ENCODE results near the gene CLDN19.

CLDN19 gene, protein sequence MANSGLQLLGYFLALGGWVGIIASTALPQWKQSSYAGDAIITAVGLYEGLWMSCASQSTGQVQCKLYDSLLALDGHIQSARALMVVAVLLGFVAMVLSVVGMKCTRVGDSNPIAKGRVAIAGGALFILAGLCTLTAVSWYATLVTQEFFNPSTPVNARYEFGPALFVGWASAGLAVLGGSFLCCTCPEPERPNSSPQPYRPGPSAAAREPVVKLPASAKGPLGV

DNA sequence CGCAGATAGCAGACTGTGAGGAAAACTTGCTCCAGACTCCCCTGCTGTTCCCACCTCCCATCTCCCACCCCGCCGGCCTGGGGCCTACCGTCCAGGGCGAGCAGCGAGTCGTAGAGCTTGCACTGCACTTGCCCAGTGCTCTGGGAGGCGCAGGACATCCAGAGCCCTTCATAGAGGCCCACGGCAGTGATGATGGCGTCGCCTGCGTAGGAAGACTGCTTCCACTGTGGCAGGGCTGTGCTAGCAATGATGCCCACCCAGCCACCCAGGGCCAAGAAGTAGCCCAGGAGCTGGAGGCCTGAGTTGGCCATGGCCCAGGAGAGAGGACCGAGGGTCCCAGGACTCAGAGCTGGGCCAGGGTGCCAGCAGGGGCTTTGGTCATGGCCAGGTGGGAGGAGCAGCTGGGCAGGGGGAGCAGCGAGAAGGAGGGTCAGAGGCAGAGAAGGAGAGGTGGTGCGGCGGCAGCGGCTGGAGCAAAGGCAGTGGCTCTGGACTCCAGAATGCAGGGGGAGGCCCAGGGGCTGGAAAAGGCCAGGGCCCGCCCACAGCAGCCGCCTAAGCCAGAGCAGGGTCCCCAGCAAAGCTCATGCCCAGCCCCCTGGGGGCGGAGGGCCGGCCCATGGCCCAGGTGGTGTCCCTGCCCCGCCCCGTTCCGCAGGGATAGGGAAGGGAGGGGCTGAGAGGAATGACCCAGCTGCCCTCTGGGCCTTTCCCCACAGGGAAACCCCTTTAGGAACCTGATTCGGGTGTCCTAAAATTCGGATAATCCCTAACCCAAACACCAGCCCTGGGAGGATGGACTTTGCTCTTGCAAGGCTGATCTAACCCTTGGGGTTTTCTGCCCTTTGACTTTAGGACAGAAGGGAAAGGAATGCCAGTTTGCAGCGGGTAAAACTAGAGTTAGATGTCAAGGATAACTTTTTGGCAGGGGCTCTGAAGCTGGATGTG, at the start of gene CLDN19:
Gene CLDN19 (minus strand): TSS at position 484 of the 948 bp plus-strand sequence. CDS start 173 bp downstream, at position 311.
- no peak for DNase-seq

DNA sequence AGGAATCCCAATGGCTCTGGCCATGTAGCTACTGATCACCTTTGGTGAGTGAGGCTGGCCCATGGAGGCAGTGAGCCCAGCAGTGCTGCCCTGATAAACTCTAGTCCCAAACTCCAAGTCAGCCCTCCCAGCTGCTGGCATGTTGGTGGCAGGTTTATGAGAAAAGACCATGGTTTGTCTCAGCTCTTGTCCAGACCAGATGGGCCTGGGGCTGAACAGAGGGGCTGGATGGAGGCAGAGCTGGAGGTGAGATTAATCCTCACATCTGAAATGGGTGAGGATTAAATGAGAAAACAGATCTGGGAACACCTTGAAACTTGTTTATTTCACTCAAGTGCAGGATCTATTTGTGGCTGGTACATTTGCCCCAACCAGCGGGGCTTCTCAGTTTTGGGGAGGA, 48.0 kb upstream of the CLDN19 start:
- DNase-seq: no peak

DNA sequence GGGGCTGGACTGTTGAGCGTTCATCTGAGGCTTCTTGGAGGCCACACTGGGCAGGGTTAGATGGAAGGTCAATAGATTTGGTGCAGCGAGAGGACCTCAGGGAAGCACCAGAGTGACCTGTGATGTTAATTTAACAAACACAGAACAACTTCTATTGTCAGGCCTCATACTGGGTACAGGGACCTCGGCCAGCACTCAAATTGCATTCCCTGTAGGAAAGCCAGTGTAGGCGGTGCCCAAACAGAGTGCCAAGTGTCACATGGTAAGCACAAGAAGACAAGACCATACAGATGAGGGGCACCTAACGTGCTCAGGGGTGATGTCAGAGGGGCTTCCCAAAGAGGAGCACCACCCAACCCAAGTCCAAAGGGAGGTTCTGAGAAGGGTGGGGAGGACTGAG, 46.1 kb upstream of the CLDN19 start:
- no peak for DNase-seq

DNA sequence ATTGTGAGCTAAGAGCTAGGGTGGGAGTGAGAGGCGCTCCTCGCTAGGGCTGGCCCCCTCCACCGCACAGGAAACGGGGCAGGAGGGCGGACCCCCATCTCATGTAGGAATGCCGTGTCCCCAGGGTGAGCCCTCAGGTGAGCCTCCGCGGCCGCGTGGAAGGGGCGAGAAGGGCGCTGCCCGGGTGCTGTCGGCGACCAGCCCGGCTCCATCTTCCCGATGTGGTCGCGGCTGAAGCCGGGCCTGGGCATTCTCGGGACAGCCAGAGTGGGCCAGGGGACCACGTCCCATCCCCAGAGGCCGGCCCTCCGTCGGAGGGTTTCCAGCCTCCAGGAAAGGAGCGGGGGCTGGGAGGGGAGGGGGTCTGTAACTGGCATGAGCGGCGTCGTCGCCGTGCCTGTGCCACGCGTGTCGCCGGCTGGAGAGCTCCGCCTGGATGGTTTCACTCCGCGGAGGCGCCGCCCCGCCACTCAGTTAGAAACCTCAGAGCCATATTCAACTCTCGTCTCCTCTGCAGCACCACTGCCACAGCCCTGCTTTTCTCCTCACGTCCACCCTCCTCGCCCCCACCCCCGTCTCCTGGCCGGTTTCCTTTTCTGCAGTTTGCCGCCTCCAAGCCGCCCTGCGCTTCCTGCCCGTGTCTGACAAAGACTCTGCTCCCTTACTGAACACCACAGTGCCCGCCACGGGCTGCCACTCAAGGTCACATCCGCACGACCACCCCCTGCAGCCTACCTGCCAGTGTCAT, 45.1 kb upstream of the CLDN19 start, which contains the start of gene TMEM269:
Gene TMEM269 (plus strand): TSS at position 46 of the 748 bp plus-strand sequence. CDS start 4,903 bp downstream, outside the sequence.
- no peak for DNase-seq

DNA sequence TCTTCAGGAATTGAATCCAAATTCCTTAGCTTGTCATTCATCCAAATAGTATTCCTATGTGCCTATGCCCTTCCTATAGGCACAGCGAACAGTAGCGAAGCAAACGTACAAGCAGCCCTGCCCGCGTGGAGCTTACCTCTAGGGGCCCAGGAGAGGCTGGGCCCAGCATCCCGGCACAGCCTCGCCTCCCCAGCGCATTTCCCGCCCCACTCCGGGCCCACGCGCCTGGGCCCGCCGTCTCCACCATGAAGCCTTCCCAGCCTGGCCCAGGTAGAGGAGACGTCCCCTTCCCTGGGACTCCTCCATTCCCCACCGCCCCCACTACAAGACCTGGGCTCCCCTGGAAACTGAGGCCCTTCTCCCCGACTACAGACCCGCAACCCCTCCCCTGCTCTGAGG, 44.5 kb upstream of the CLDN19 start:
- no peak for DNase-seq

DNA sequence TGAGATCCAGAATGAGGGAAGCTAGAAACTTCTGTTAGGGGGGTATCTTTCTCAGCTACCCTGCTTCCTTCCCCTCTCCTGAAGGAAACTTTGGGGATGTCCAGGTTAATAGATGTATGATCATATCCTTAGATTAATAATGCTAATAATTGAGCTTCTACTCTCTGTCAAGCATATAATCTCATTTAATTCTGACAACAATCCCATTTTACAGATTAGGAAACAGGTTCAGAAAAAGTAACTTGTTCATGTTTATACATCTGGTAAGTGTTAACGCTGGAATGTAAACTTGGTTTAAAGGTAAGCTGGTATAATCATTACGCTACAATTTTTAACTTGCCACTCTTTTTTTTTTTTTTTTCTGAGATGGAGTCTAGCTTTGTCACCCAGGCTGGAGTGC, 43.1 kb upstream of the CLDN19 start:
- no peak for DNase-seq

DNA sequence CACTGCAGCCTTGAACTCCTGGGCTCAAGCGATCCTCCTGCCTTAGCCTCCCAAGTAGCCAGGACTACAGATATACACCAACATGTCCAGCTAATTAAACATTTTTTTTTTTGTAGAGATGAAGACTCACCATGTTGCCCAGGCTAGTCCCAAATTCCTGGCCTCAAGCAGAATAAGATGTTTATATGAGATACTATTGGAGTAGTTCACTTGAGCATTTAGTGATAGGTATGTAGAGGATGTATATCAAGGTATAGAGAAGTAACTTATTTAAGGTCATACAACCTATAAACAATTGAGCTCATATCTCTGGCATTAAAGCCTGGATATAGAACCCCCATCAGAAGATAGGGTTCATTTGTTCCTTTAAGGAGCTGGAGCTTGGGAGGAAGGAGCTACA, 40.1 kb upstream of the CLDN19 start:
- DNase-seq: no peak

DNA sequence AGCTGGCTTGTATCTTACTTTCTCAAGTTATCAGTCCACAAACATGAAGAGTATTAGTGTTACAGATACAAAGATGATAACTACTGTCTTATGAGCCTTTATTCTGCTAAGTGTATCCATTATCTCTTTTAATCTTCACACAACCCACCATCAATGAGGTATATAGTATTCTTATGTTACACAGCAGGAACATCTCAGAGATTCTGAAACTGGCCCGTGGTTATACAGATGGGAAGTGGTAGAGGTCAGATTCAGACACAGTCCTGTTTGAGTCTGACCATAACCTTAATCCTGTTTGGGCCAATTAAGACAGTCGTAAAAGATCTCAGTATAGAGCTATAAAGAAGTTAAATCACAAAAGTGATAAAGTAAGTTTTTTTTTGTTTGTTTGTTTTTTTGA, 39.7 kb upstream of the CLDN19 start:
- DNase-seq: no peak

DNA sequence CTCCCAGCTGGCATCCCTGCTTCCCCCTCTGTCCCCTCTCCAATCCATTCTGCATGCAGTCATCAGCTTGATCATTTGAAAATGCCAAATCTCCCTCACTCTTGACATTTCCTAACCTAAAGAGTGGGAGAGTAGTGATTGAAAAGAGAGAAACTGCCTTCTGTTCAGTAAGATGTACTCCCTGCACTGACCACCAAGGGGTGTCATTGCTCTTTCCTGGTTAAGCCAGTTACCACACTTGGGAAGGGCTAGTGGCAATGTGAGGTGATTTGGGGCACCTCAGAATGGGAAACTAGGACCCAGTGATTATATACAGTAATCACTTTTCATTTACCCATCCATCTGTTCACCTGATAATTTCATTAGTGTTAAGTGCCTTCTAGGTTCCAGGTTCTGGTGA, 37.8 kb upstream of the CLDN19 start:
- DNase-seq: peak; percentile 9

DNA sequence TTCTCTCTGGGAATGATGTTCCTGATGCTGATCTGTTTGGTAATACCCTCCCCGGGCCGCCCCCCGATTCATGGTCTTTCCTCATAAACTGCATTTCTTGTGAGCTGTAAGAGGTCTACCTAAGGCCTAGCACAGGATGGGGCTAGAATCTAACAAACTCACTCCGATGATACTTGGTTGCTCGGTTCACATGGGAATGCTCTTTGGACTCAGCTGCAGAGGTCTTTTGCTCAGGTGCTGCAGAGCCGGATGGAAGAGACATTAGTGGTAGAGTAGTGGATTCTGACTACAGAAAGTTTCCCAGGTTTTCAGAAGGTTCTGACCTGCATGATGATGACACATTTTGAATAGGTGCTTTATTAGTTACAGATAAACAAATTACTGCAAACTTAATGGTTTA, 36.5 kb upstream of the CLDN19 start:
- no peak for DNase-seq

DNA sequence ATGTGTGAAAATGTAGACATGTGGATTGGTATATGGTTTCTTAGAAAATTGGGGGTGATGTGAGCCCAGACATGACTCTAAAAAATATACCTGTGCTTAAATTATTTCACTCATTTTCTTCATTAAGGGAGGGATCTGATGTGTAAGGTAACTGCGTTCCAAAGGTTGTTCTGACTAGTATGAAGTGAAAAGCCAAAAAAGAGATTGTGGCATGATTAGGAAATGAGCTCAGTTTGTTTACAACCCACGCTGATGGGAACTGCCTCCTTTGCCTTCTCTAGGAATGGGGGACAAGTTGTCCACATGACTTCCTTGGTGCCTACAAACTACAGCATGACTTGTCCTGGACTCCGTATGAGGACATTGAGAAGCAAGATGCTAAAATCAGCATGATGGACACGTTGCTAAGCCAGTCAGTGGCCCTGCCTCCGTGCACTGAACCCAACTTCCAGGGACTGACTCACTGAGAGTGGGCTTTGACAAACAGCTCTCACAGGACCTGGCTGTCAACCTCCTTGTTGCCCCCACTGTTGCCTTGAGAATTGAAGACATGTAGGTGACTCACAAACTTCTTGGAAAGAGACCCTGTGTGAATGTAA, 35.0 kb upstream of the CLDN19 start:
- DNase-seq: no peak

DNA sequence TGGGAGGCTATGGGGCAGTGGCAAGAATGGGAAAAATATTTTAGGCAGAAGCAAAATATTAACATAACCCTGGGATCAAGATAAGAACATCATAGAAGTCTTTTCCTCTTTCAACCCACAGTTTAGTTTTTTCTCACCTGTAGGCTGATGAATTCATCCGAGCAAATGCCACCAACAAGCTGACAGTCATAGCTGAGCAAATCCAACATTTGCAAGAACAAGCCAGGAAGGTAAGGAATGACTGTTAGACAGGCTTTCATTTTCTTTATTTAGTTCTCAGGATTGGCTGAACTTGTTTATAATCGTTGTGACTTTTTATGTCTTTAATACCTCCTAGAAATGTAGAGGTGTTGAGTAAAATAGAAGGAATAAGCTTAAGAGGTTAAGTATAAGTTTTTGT, 33.4 kb upstream of the CLDN19 start:
- DNase-seq: no peak

DNA sequence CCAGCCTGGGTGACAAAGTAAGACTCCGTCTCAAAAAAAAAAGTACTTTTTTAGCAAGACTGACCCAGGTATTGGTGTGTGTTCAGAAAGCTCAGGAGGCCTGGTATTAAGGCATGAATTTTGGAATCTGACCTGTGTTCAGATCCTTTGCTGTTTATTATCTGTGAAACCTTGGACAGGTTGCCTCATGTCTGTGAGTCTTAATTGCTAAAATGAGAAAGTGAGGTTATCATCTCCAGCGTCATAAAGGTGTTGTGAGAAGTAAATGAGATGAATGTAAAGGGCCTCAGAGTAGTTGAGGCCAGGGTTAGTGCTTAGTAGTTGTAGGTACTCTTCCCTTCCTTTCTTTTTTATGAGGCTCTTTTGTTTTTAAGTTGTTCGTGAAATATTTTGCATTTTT, 29.8 kb upstream of the CLDN19 start:
- no peak for DNase-seq

DNA sequence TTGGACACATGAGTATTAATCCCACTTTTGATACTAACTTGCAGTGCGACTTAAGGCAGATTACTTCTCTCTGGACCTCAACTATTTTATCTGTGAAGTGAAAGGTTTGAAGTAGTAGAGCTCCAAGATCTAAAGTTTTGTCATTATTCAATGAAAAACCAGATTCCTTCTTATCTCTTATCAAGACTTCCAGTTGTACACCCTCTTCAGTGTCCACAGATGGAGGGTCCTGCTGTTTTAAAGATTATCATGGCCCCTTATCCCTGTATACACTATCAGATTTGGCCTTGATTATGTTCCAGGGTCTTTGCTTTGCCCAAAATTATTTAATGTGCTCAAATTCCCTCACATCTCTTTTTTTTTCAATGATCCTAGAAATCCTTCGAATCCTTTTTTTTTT, 28.1 kb upstream of the CLDN19 start:
- DNase-seq: no peak

DNA sequence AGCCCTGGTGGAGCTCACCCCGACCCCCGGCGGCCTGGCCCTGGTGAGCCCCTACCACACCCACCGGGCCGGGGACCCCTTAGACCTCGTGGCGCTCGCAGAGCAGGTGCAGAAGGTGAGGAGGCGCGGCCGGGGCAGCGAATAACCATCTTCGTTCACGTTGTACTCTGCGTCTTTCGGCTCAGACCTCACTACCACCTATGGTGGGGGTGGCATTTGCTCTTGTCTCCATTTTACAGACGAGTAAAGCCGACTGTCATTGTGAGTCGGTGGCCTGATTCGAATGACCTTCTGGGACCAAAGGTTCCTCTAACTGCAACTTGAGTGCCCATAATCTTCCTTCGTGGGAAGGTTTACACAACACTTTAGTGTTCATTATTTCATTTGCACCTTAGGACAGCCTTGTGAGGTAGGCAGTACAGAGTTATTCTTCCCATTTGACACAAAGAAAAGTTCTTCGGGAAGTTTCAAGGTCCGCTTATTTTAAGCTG, 27.5 kb upstream of the CLDN19 start:
- DNase-seq: peak; percentile 59

DNA sequence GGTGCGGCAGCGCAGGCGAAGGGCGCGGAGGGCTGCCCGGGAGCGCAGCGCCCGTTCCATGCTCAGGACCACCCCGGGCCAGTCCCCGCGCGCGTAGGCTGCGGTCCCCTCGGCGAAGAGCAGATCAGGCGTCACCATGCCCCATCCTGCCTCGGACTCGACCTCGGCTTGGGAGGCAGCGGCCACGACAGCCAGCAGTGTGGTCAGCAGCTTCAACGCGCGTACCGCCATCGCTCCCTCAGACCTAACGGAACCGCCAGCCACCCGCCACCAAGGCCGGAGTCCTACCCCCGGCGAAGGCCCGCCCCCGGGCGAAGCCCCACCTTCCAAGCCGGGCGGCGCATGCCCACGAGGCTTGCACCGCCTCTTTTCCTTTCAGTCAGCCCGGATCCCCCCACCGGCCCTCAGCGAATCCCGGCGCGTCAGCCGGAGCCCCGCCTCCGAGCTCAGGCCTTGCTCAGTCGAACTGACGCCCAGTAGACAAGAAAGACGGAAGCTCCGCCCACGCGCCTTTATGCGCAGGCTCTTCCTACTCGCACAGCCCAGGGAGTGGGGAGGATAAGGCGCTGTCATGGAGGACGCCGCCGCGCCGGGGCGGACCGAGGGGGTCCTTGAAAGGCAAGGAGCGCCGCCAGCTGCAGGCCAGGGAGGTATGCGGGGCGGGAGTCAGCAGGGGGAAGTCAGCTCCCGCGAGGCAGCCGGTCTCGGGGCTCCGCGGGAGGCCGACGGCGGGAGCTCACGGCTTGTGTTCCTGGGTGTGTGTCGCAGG, 26.9 kb upstream of the CLDN19 start, which contains the start of the genes C1orf50 and P3H1:
Gene C1orf50 (plus strand): TSS at position 509 of the 769 bp plus-strand sequence. CDS start 63 bp downstream, at position 572.
Gene P3H1 (minus strand): TSS at position 288 of the 769 bp plus-strand sequence. CDS start 57 bp downstream, at position 231.
- peak; percentile 100 for DNase-seq

DNA sequence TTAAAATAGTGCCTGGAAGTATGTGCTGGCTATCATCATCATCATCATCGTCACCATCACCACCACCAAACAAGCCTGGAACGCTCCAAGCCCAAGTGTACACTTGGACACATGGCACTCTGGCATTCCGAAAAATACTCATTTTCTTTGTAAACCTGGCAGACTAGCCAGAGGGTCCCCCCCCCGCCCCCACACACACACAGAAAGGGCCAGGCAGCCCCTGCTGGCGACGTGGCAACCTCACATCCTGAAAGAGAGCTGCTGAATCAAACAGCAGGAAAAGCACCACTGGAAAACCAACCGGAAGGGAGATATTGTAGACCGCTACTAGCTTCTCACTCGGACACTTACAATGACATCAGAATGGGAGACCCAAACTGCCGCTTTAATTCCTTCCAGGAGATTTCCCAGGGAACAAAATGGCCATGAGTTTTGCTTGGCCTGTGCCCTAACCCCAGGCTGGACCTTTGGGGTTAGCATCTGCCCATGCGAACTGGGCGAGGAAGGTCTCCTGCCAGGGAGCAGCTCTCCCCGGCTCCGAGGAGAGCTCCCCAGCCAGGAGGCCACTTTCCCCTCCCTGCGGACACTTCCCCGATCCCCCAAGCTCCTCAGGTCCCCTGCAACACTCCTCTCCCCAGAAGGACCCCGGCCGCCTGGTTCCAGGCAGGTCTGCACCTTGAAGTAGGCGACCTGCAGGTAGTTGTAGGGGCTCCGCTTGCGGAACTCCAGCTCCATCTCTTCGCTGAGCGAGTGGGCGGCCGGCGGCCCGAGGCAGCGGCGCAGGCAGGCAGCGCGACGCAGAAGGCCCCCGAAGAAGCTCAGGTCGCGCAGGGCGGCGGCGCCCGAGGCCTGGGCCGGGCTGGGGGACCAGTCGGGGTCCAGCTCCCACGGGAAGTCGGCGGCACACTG, 26.1 kb upstream of the CLDN19 start:
- DNase-seq: peak; percentile 44

DNA sequence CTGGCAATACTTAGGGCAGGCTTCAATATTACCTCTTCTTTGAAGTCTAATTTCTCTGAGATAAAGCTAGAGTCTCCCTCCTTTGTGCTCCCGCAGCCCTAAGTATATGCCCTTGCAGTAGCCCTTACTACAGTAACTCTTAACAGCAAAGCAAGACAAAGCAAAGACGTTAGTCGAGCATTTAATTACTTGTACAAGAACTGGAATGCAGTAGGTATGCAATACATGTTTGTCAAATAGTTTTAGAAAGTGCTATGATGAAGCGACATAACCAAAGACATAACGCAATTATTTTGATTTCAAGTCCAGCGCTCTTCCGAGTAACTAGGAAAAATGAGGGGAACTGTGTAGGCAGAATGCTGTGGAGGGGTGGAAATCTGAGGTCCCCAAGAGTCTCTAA, 25.2 kb upstream of the CLDN19 start:
- no peak for DNase-seq

DNA sequence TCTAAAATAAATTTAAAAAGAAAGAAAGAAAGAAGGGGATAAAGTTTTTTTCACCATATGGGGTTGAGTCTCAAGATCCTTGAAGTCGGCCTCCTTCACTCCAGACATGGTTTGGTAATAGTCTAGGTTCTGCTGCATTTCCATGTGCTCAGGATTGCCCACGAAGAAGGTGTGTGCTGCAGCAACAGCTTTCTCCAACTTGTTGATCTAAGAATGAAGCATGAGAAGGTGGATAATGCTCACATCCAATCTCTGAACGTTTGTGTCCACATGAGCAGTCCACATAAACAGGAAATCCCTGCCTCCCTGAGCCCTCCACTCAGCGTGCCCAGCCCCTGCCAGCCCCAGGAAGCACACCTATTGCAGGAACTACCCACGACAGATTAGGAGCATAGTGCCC, 22.2 kb upstream of the CLDN19 start:
- no peak for DNase-seq

DNA sequence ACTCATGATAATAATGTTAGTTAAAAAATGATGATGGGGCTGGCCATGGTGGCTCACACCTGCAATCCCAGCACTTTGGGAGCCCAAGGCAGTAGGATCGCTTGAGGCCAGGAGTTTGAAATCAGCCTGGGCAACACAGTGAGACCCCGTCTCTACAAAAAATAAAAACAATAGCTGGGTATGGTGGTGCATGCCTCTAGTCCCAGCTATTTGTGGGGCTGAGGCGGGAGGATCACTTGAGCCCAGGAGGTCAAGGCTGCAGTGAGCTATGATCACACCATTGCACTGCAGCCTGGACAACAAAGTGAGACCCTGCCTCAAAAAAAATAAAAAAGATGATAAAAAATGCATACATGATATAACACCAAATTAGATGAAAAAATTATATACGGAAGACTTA, 21.5 kb upstream of the CLDN19 start:
- DNase-seq: no peak

DNA sequence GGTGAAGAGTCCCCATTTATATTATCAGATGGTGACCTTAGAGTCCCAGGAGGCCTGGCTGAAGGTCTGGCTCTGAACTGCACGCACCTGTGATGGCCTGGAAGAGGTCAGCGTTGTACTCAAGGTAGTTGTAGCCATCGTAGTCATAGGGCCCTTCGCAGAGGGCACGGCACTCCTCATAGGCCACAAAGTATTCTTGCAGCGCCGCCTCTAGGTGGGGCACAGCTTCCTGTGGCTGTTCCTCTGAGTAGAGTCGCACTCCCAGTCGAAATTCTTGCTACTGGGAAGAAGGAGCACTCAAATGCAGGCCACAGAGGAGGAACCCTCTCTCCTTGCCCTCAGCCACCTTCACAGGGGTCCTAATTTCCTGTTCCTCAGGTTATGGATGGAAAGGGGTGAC, 19.1 kb upstream of the CLDN19 start:
- no peak for DNase-seq
